HEK293T (cell line): ENCODE measurements around the gene MATN1.

Experiments
- ARNT ChIP-seq: fragments of 450-650 bp; IDR thresholded peaks from 2 replicates; pipeline ENCODE4 v1.6.1; 2017; ENCODE audit warnings: mild to moderate bottlenecking
- BHLHE40 ChIP-seq: fragments of 450-650 bp; IDR thresholded peaks from 2 replicates; pipeline ENCODE4 v1.6.1; 2016; ENCODE audit warnings: mild to moderate bottlenecking, moderate library complexity, borderline replicate concordance
- CTBP1 ChIP-seq: fragments of 450-650 bp; IDR thresholded peaks from 2 replicates; pipeline ENCODE4 v1.6.1; 2016; ENCODE audit warnings: borderline replicate concordance
- ELF4 ChIP-seq: fragments of 450-650 bp; IDR thresholded peaks from 2 replicates; pipeline ENCODE4 v1.6.1; 2017; ENCODE audit warnings: antibody characterized with exemption
- FOXK2 ChIP-seq: fragments of 450-650 bp; IDR thresholded peaks from 2 replicates; pipeline ENCODE4 v1.6.1; 2016; ENCODE audit warnings: mild to moderate bottlenecking
- FOXM1 ChIP-seq: fragments of 450-650 bp; IDR thresholded peaks from 2 replicates; pipeline ENCODE4 v1.6.1; 2017; ENCODE audit warnings: mild to moderate bottlenecking, borderline replicate concordance
- HDGF ChIP-seq: fragments of 450-650 bp; IDR thresholded peaks from 2 replicates; pipeline ENCODE4 v1.6.1; 2017; ENCODE audit warnings: antibody characterized with exemption, borderline replicate concordance
- SUZ12 ChIP-seq: fragments of 450-650 bp; IDR thresholded peaks from 2 replicates; pipeline ENCODE4 v1.6.1; 2016; ENCODE audit warnings: mild to moderate bottlenecking

DNA sequence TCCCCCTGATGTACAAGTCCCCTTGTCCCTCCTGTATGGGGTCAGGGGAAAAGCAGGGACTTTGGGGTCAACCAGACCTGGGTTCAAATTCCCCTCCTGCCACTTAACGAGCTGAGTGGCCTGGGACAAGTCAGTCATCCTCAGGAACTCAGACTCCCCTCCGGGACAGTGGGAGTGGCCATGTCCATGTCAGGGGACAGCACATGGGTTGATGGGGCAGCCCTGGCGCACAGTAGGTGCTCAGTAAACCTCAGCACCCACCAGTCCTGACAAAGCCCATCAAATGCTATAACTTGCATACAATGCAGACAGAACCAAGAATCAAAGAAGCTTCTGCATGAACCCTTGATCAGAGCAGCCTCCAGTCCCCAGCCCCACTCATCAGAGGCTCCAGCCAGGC is 30.0 kb downstream of the MATN1 start:
- TF ChIP-seq ARNT (no peak), FOXM1 (no peak), HDGF (no peak), ELF4 (no peak), FOXK2 (no peak), CTBP1 (no peak), SUZ12 (no peak), BHLHE40 (no peak)
